Nephron progenitor cell (in vitro differentiated cells): ENCODE data around the gene TMEM41B.
"Not testable (repeated sequence)": the region's sequence is repeated elsewhere in the genome, so short reads cannot be mapped to it uniquely, and the experiment has no call there.

Source experiments
- DNase-seq: peaks from one replicate; pipeline ENCODE4 v3.0.0; 2021
- H3K27ac Mint-ChIP-seq: 2 replicates; pipeline ENCODE4 v1.8.0; 2021; ENCODE audit warnings: mild to moderate bottlenecking, moderate library complexity, mixed read lengths
- H3K27me3 Mint-ChIP-seq: 2 replicates; pipeline ENCODE4 v1.8.0; 2021; ENCODE audit warnings: mild to moderate bottlenecking, low read depth, mixed read lengths; ENCODE audit not compliant: poor library complexity
- H3K36me3 Mint-ChIP-seq: 2 replicates; pipeline ENCODE4 v1.8.0; 2021; ENCODE audit warnings: low read depth, mixed read lengths
- H3K4me1 Mint-ChIP-seq: 2 replicates; pipeline ENCODE4 v1.8.0; 2021; ENCODE audit warnings: mixed read lengths
- H3K4me3 Mint-ChIP-seq: 2 replicates; pipeline ENCODE4 v1.8.0; 2021; ENCODE audit warnings: mild to moderate bottlenecking, moderate library complexity, mixed read lengths
- H3K9me3 Mint-ChIP-seq: 2 replicates; pipeline ENCODE4 v1.8.0; 2021; ENCODE audit warnings: mild to moderate bottlenecking, moderate library complexity, mixed read lengths
- CTCF ChIP-seq: fragments of 200-600 bp; sonication (generic); IDR thresholded peaks from 2 replicates; pipeline ENCODE4 v1.5.0; 2021; ENCODE audit warnings: antibody characterized with exemption

The TMEM41B gene

GRCh38 chr11:9314291-9315077 lies at the start of gene TMEM41B:
Gene TMEM41B (minus strand): TSS chr11:9314593. CDS start chr11:9314441, 152 bp downstream.
- Mint-ChIP-seq H3K27me3 (peaks cover 6% of the 10 kb centered on the region), H3K4me1 (peaks cover 53% of the 10 kb centered on the region), H3K27ac (peak within 1 kb of the TSS; percentile 100), H3K4me3 (peak within 1 kb of the TSS; percentile 98), H3K9me3 (peaks cover 12% of the 10 kb centered on the region), H3K36me3 (peaks cover 24% of the 10 kb centered on the region)
- no peak for TF ChIP-seq CTCF
- DNase-seq, result peak; percentile 100

- Mint-ChIP-seq H3K9me3 (no peaks in the 10 kb centered on the region), H3K4me3 (no peak overlapping the region), H3K27ac (peak overlapping the region; percentile 90), H3K27me3 (peaks cover 3% of the 10 kb centered on the region), H3K36me3 (no peaks in the 10 kb centered on the region), H3K4me1 (peaks cover 24% of the 10 kb centered on the region)
- TF ChIP-seq CTCF, result no peak
- DNase-seq, result no peak
These were observed 48.0 kb upstream of the TMEM41B start for GRCh38 chr11:9362393-9362863.

- H3K27ac Mint-ChIP-seq, H3K9me3 Mint-ChIP-seq, H3K4me3 Mint-ChIP-seq, H3K36me3 Mint-ChIP-seq, DNase-seq, H3K27me3 Mint-ChIP-seq: not testable (repeated sequence)
- peaks cover 24% of the 10 kb centered on the region for H3K4me1 Mint-ChIP-seq
These were observed 46.6 kb upstream of the TMEM41B start for GRCh38 chr11:9360862-9361622.

- Mint-ChIP-seq H3K27me3 (no peaks in the 10 kb centered on the region), H3K4me1 (peaks cover under 1% of the 10 kb centered on the region)
- TF ChIP-seq CTCF, result no peak
These were observed 42.6 kb upstream of the TMEM41B start for GRCh38 chr11:9357041-9357440.

GRCh38 chr11:9351321-9351881 lies 37.0 kb upstream of the TMEM41B start:
- DNase-seq, result no peak
- Mint-ChIP-seq H3K36me3 (no peaks in the 10 kb centered on the region), H3K4me1 (no peaks in the 10 kb centered on the region), H3K4me3 (no peak overlapping the region), H3K9me3 (no peaks in the 10 kb centered on the region), H3K27me3 (peaks cover 7% of the 10 kb centered on the region), H3K27ac (no peak overlapping the region)
- TF ChIP-seq CTCF, result no peak

More at GRCh38 chr11:9357041-9357440, 42.6 kb upstream of the TMEM41B start:
- no peaks in the 10 kb centered on the region for H3K36me3 Mint-ChIP-seq
- no peak overlapping the region for H3K27ac Mint-ChIP-seq
- H3K9me3 Mint-ChIP-seq, result no peaks in the 10 kb centered on the region
- no peak for DNase-seq
- no peak overlapping the region for H3K4me3 Mint-ChIP-seq

- not testable (repeated sequence) for H3K4me3 Mint-ChIP-seq, DNase-seq, H3K36me3 Mint-ChIP-seq, H3K27me3 Mint-ChIP-seq, H3K9me3 Mint-ChIP-seq, H3K27ac Mint-ChIP-seq
- peaks cover 12% of the 10 kb centered on the region for H3K4me1 Mint-ChIP-seq
These were observed 33.4 kb upstream of the TMEM41B start for GRCh38 chr11:9347779-9348178.
